T-helper 2 cell treated with Interferon-gamma antibody and Interleukin-4, amounts not matched to agents 100 ng/mL and 5 ng/mL, for 36 hours (primary cell): ENCODE results near the gene RALGDS. TPM values are rescaled to one million over a fixed set of nuclear protein-coding genes. Genes with fewer than 3 reads are reported as not detected.

Experiments
- intact Hi-C: fragments of 100-400 bp; cut with micrococcal nuclease; formaldehyde crosslinking; loops from one replicate; pipeline ENCODE4 v1.15.1; 2023
- total RNA-seq: library from RNA; stranded (reverse); gene quantifications from 2 replicates; pipeline ENCODE4 v1.2.3, GENCODE V29; 2022

The RALGDS gene
- total RNA-seq, 1 donor from 2014 or later: 65.7 TPM

GRCh38 chr9:133120501-133121197, 391 bp downstream of the RALGDS start:
- intact Hi-C loops: loop anchor here (1.0 kb wide), 4 partner anchors 13 to 90 kb away; partner anchors contain the start of gene GTF3C5

- intact Hi-C loops: no loop called here
These were observed 1.1 kb downstream of the RALGDS start for GRCh38 chr9:133119846-133120500.

GRCh38 chr9:133119103-133119845, 1.8 kb downstream of the RALGDS start:
- intact Hi-C loops: no loop called here

GRCh38 chr9:133118568-133118967, 2.5 kb downstream of the RALGDS start:
- intact Hi-C loops: no loop called here

GRCh38 chr9:133118179-133118520, 2.9 kb downstream of the RALGDS start:
- intact Hi-C loops: no loop called here

- intact Hi-C loops: no loop called here
These were observed 3.5 kb downstream of the RALGDS start for GRCh38 chr9:133117271-133118178.

GRCh38 chr9:133116346-133117231, 4.5 kb downstream of the RALGDS start:
- intact Hi-C loops: no loop called here

GRCh38 chr9:133115604-133116345, 5.3 kb downstream of the RALGDS start:
- intact Hi-C loops: no loop called here

- intact Hi-C loops: no loop called here
These were observed 6.0 kb downstream of the RALGDS start for GRCh38 chr9:133114886-133115603.

- intact Hi-C loops: no loop called here
These were observed 6.8 kb downstream of the RALGDS start for GRCh38 chr9:133113949-133114885.

GRCh38 chr9:133113163-133113948, 7.7 kb downstream of the RALGDS start:
- intact Hi-C loops: no loop called here

GRCh38 chr9:133112663-133113026, 8.4 kb downstream of the RALGDS start:
- intact Hi-C loops: no loop called here

GRCh38 chr9:133111808-133112662, 9.0 kb downstream of the RALGDS start:
- intact Hi-C loops: no loop called here

- intact Hi-C loops: no loop called here
These were observed 10.9 kb downstream of the RALGDS start for GRCh38 chr9:133109931-133110650.
